Hepatocyte (in vitro differentiated cells): ENCODE measurements around the gene MAPK8. TPM values are rescaled to one million over a fixed set of nuclear protein-coding genes. Genes with fewer than 3 reads are reported as not detected.

Experiments used
- DNase-seq: peaks from one replicate; pipeline ENCODE4 v3.0.0-alpha.2; 2016; ENCODE audit warnings: low spot score
- H2AFZ ChIP-seq: fragments of 200-600 bp; sonication (generic); 2 replicates; pipeline ENCODE4 v1.6.0; 2016; ENCODE audit warnings: antibody characterized with exemption, mild to moderate bottlenecking
- H3K27ac ChIP-seq: fragments of 200-600 bp; sonication (generic); 2 replicates; pipeline ENCODE4 v1.5.1; 2016; ENCODE audit warnings: mild to moderate bottlenecking
- H3K27me3 ChIP-seq: fragments of 200-600 bp; sonication (generic); 2 replicates; pipeline ENCODE4 v1.6.1; 2016
- H3K36me3 ChIP-seq: fragments of 200-600 bp; sonication (generic); replicated peaks from 2 replicates; pipeline ENCODE4 v1.5.1; 2016; ENCODE audit warnings: low read depth; ENCODE audit not compliant: insufficient read depth
- H3K4me1 ChIP-seq: fragments of 200-600 bp; sonication (generic); 2 replicates; pipeline ENCODE4 v1.5.1; 2016; ENCODE audit warnings: mild to moderate bottlenecking, moderate library complexity; ENCODE audit not compliant: insufficient read depth
- H3K4me2 ChIP-seq: fragments of 200-600 bp; sonication (generic); 2 replicates; pipeline ENCODE4 v1.6.0; 2016
- H3K4me3 ChIP-seq: fragments of 200-600 bp; sonication (generic); 2 replicates; pipeline ENCODE4 v1.5.1; 2016; ENCODE audit warnings: mild to moderate bottlenecking
- H3K79me2 ChIP-seq: fragments of 200-600 bp; sonication (generic); 2 replicates; pipeline ENCODE4 v1.6.0; 2017; ENCODE audit warnings: mild to moderate bottlenecking
- H3K9me2 ChIP-seq: fragments of 200-600 bp; sonication (generic); replicated peaks from 2 replicates; pipeline ENCODE4 v1.6.0; 2017; ENCODE audit warnings: mild to moderate bottlenecking; ENCODE audit not compliant: insufficient read depth
- H3K9me3 ChIP-seq: fragments of 200-600 bp; sonication (generic); 2 replicates; pipeline ENCODE4 v1.5.1; 2016; ENCODE audit warnings: low read depth, mild to moderate bottlenecking
- H4K20me1 ChIP-seq: fragments of 200-600 bp; sonication (generic); 2 replicates; pipeline ENCODE4 v1.6.0; 2016; ENCODE audit warnings: mild to moderate bottlenecking; ENCODE audit not compliant: insufficient read depth, poor library complexity, severe bottlenecking
- CTCF ChIP-seq: fragments of 200-600 bp; sonication (generic); IDR thresholded peaks from 2 replicates; pipeline ENCODE4 v1.5.1; 2016; ENCODE audit warnings: antibody characterized with exemption, mild to moderate bottlenecking; ENCODE audit not compliant: poor library complexity
- EZH2 ChIP-seq: fragments of 200-600 bp; sonication (generic); IDR thresholded peaks from 2 replicates; pipeline ENCODE4 v1.6.1; 2016; ENCODE audit warnings: antibody characterized with exemption, mild to moderate bottlenecking, borderline replicate concordance
- EZH2phosphoT487 ChIP-seq: fragments of 200-600 bp; sonication (generic); IDR thresholded peaks from one replicate; pipeline ENCODE4 v1.6.1; 2018; ENCODE audit warnings: antibody characterized with exemption, mild to moderate bottlenecking, low read depth, moderate library complexity; ENCODE audit not compliant: unreplicated experiment, severe bottlenecking
- WGBS: methylation state at CpG from one replicate; pipeline ENCODE4 v1.1.6; 2016; ENCODE audit warnings: low lambda C conversion rate; ENCODE audit errors: missing lambda C conversion rate; 5-methylcytosine and 5-hydroxymethylcytosine counted together
- polyA plus RNA-seq: library from polyadenylated mRNA; unstranded; fragments of >200 nt; fragmentation: Nextera tagmentation; extraction: Ambion mirVana; gene quantifications from 2 replicates; pipeline ENCODE4 v1.2.1, GENCODE V29; 2016
- total RNA-seq: library from RNA; depleted of rRNA; stranded (reverse); fragments of >200 nt; gene quantifications from 2 replicates; pipeline ENCODE4 v1.2.3, GENCODE V29; 2014

MAPK8 gene
- total and polyA plus RNA-seq, 2 experiments from 2014 or later: 20.9 to 73.2 TPM

- no peaks in the 10 kb centered on the region for H3K79me2 ChIP-seq
- H3K4me3 ChIP-seq: no peak overlapping the region
- H3K27ac ChIP-seq: no peak overlapping the region
- 81% methylated on average over 17 of the region's 24 CpGs for WGBS
- no peak for DNase-seq
- no peaks in the 10 kb centered on the region for H3K36me3 ChIP-seq
- TF ChIP-seq CTCF: no peak
- no peak for TF ChIP-seq EZH2phosphoT487
- TF ChIP-seq EZH2: no peak
- H3K9me2 ChIP-seq: no peaks in the 10 kb centered on the region
- peaks cover 25% of the 10 kb centered on the region for H3K4me1 ChIP-seq
- no peaks in the 10 kb centered on the region for H3K9me3 ChIP-seq
- no peak overlapping the region for H3K4me2 ChIP-seq
- H4K20me1 ChIP-seq: no peaks in the 10 kb centered on the region
- no peaks in the 10 kb centered on the region for H3K27me3 ChIP-seq
- no peak overlapping the region for H2AFZ ChIP-seq
Observed at GRCh38 chr10:48456808-48457761, 150.6 kb downstream of the MAPK8 start.

GRCh38 chr10:48457949-48458661 is 151.6 kb downstream of the MAPK8 start:
- Histone ChIP-seq H3K4me3 (no peak overlapping the region), H3K36me3 (no peaks in the 10 kb centered on the region), H3K27ac (no peak overlapping the region), H3K4me1 (peaks cover 17% of the 10 kb centered on the region), H3K9me3 (no peaks in the 10 kb centered on the region), H3K9me2 (no peaks in the 10 kb centered on the region), H4K20me1 (no peaks in the 10 kb centered on the region), H3K27me3 (no peaks in the 10 kb centered on the region), H3K4me2 (no peak overlapping the region), H3K79me2 (no peaks in the 10 kb centered on the region), H2AFZ (no peak overlapping the region)
- DNase-seq: no peak
- WGBS: 89% methylated on average over 4 of the region's 5 CpGs
- TF ChIP-seq CTCF (no peak), EZH2phosphoT487 (no peak), EZH2 (no peak)

GRCh38 chr10:48458662-48459048 is 152.2 kb downstream of the MAPK8 start:
- Histone ChIP-seq H4K20me1 (no peaks in the 10 kb centered on the region), H3K27me3 (no peaks in the 10 kb centered on the region), H3K4me3 (no peak overlapping the region), H3K79me2 (no peaks in the 10 kb centered on the region), H3K9me2 (no peaks in the 10 kb centered on the region), H3K4me2 (no peak overlapping the region), H2AFZ (no peak overlapping the region), H3K9me3 (no peaks in the 10 kb centered on the region), H3K36me3 (no peaks in the 10 kb centered on the region), H3K27ac (no peak overlapping the region), H3K4me1 (peaks cover 21% of the 10 kb centered on the region)
- no peak for DNase-seq
- 83% methylated on average over 6 of the region's 6 CpGs for WGBS
- TF ChIP-seq CTCF (no peak), EZH2 (no peak)
